PC-9 (cell line): ENCODE data around the gene TBC1D14. TPM values are rescaled to one million over a fixed set of nuclear protein-coding genes. Genes with fewer than 3 reads are reported as not detected.

Experiments used
- Bru-seq: library from RNA; stranded (reverse); fragments of 400-500 nt; gene quantifications from one replicate; lab custom pipeline; 2021; lab: Mats Ljungman, UMichigan
- BruChase-seq, 2 experiments: library from RNA; stranded (reverse); fragments of 400-500 nt; gene quantifications; one replicate each; lab custom pipeline; 2021; lab: Mats Ljungman, UMichigan
- BruUV-seq: library from RNA; stranded (reverse); fragments of 400-500 nt; replicated peaks from 2 replicates; lab custom pipeline; 2021; lab: Mats Ljungman, UMichigan
- CTCF ChIA-PET: fragments of 300-600 bp; sonication (Branson Sonifier 250); formaldehyde crosslinking; loops from one replicate; lab custom pipeline; 2022; ENCODE audit warnings: antibody characterized with exemption; lab: Charles Lee
- POLR2A ChIA-PET: fragments of 300-600 bp; sonication (Branson Sonifier 250); formaldehyde crosslinking; loops from one replicate; lab custom pipeline; 2022; ENCODE audit warnings: antibody characterized with exemption; ENCODE audit not compliant: unreplicated experiment; lab: Charles Lee
- DNase-seq, 2 experiments: peaks; one replicate each; pipeline versions ENCODE4 v3.0.0 to v3.0.0-alpha.2; 2015 to 2022; ENCODE audit warnings: mixed read lengths in 1 of 2
- H2AFZ ChIP-seq: fragments of 200-600 bp; sonication (generic); 2 replicates; pipeline ENCODE4 v1.8.1; 2017; ENCODE audit warnings: antibody characterized with exemption
- H3F3A ChIP-seq: fragments of 200-600 bp; sonication (generic); 2 replicates; pipeline ENCODE4 v1.8.1; 2017; ENCODE audit warnings: antibody characterized with exemption, mild to moderate bottlenecking, low read depth; ENCODE audit not compliant: insufficient read depth
- H3K27ac ChIP-seq: fragments of 200-600 bp; sonication (generic); 2 replicates; pipeline ENCODE4 v1.6.1; 2016; ENCODE audit warnings: mixed run types
- H3K27me3 ChIP-seq: fragments of 200-600 bp; sonication (generic); 2 replicates; pipeline ENCODE4 v1.6.1; 2016; ENCODE audit warnings: low read depth, mixed run types; ENCODE audit not compliant: insufficient read depth
- H3K36me3 ChIP-seq: fragments of 200-600 bp; sonication (generic); 2 replicates; pipeline ENCODE4 v1.6.1; 2016; ENCODE audit warnings: low read depth, mixed run types
- H3K4me1 ChIP-seq: fragments of 200-600 bp; sonication (generic); replicated peaks from 2 replicates; pipeline ENCODE4 v1.6.1; 2016; ENCODE audit warnings: mixed run types; ENCODE audit not compliant: insufficient read depth
- H3K4me2 ChIP-seq: fragments of 200-600 bp; sonication (generic); 2 replicates; pipeline ENCODE4 v1.6.1; 2017; ENCODE audit warnings: mixed run types
- H3K4me3 ChIP-seq: fragments of 200-600 bp; sonication (generic); 2 replicates; pipeline ENCODE4 v1.6.1; 2016; ENCODE audit warnings: mixed run types
- H3K79me2 ChIP-seq: fragments of 200-600 bp; sonication (generic); 2 replicates; pipeline ENCODE4 v1.6.1; 2017; ENCODE audit warnings: low read depth, mixed run types
- H3K9me2 ChIP-seq: fragments of 200-600 bp; sonication (generic); 2 replicates; pipeline ENCODE4 v1.8.1; 2017; ENCODE audit warnings: mild to moderate bottlenecking; ENCODE audit not compliant: insufficient read depth
- H3K9me3 ChIP-seq: fragments of 200-600 bp; sonication (generic); 2 replicates; pipeline ENCODE4 v1.8.1; 2016; ENCODE audit warnings: low read depth; ENCODE audit not compliant: insufficient read depth
- H4K20me1 ChIP-seq: fragments of 200-600 bp; sonication (generic); 2 replicates; pipeline ENCODE4 v1.8.1; 2017; ENCODE audit not compliant: insufficient read depth
- EZH2 ChIP-seq: fragments of 200-600 bp; sonication (generic); IDR thresholded peaks from 2 replicates; pipeline ENCODE4 v1.8.0; 2017; ENCODE audit warnings: antibody characterized with exemption, low read depth
- intact Hi-C: fragments of 100-400 bp; cut with micrococcal nuclease; formaldehyde crosslinking; loops from one replicate; pipeline ENCODE4 v1.10.0; 2022; ENCODE audit not compliant: unreplicated experiment
- long read RNA-seq: library from polyadenylated mRNA; stranded (forward); transcript quantifications from one replicate; pipeline ENCODE4 v2.0.0, GENCODE V29; 2022
- total RNA-seq: library from RNA; stranded (reverse); gene quantifications from 2 replicates; pipeline ENCODE4 v1.2.3, GENCODE V29; 2021
- TF ChIP-seq, protein P1 (sequence below): fragments of 200-600 bp; sonication (generic); conservative IDR thresholded peaks from 2 replicates; pipeline ENCODE4 v1.6.1; 2017; ENCODE audit warnings: mixed run types, antibody characterized with exemption, mild to moderate bottlenecking, moderate library complexity

The TBC1D14 gene, protein sequence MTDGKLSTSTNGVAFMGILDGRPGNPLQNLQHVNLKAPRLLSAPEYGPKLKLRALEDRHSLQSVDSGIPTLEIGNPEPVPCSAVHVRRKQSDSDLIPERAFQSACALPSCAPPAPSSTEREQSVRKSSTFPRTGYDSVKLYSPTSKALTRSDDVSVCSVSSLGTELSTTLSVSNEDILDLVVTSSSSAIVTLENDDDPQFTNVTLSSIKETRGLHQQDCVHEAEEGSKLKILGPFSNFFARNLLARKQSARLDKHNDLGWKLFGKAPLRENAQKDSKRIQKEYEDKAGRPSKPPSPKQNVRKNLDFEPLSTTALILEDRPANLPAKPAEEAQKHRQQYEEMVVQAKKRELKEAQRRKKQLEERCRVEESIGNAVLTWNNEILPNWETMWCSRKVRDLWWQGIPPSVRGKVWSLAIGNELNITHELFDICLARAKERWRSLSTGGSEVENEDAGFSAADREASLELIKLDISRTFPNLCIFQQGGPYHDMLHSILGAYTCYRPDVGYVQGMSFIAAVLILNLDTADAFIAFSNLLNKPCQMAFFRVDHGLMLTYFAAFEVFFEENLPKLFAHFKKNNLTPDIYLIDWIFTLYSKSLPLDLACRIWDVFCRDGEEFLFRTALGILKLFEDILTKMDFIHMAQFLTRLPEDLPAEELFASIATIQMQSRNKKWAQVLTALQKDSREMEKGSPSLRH
- total RNA-seq (41.6 and 46.2 TPM in 2 replicates), Bru-seq, nascent RNA (percentile 72 among the genes with signal in this experiment), BruChase-seq, experiment 1, labeled RNA remaining after a 2-hour chase (percentile 66 among the genes with signal in this experiment), BruChase-seq, experiment 2, labeled RNA remaining after a 6-hour chase (percentile 77 among the genes with signal in this experiment)
- long read RNA-seq, full-length matches to known transcripts, result 17 of 31 reads
- long read RNA-seq, partial matches to known transcripts, result 10 of 31 reads
- long read RNA-seq, other reads (novel, unspliced or antisense), result 4 of 31 reads

DNA sequence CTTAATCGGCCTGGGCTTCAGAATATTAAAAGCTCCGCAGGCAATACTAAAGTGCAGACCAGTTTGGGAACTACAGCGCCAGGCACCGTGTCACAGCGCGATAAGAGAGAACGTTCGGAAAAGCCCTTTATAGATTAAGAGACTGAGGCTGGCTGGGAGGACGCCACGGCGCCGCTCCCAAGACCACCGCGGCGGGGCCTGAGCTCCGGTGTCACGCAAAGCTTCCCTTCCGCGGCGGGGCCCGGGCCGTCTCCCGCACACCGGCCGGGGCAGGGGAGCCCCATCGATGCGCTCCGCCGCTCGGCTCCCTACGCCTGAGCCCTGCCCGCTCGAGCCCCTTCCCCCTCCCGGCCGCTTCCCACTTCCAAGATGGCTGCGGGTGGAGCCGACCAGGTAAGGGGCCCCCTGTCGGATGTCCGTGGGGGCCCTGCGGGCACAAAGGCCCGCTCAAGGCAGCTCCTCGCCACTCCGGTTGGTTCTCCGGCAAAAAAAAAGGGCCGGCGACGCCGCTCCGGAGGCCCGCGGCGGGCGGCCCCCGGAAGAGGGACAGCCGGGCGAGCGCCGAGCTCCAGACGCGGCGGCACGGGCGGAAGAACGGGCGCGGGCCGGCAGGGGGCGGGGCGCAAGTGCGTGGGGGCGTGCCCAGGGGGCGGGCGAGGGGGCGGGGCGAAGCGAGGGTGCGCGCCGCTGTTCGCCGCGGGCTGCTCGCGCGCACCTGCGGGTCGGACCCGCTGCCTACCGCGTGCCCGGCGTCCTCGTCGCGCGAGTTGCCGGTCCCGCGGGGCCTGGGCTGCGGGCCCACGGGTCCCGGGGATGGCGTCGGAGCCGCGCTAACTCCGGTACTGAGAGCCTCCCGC, at the start of gene TBC1D14:
Gene TBC1D14 (plus strand): TSS at position 714 of the 857 bp plus-strand sequence. CDS start 13,564 bp downstream, outside the sequence.
- intact Hi-C loops, result loop anchor here (1.0 to 2.0 kb wide), 4 partner anchors 45 to 161 kb away; partner anchors contain the start of gene TADA2B
- Histone ChIP-seq H3K4me2 (peak within 1 kb of the TSS; percentile 98), H2AFZ (peak within 1 kb of the TSS; percentile 72), H3K36me3 (no peaks in the 10 kb centered on the region), H3K27ac (peak within 1 kb of the TSS; percentile 82), H3K79me2 (peaks cover 20% of the 10 kb centered on the region), H3F3A (no peaks in the 10 kb centered on the region), H3K4me1 (peaks cover 14% of the 10 kb centered on the region; the same call in 1 of the 2 replicates), H3K9me2 (no peaks in the 10 kb centered on the region), H3K27me3 (no peaks in the 10 kb centered on the region), H4K20me1 (no peaks in the 10 kb centered on the region), H3K9me3 (no peaks in the 10 kb centered on the region), H3K4me3 (peak within 1 kb of the TSS; percentile 78)
- CTCF ChIA-PET, result interaction anchor here (0.6 to 1.0 kb wide), 5 partner anchors 45 to 911 kb away, joined by 3 to 6 read pairs (median 4); a partner anchor contains a TSS
- POLR2A ChIA-PET, result interaction anchor here (0.6 to 0.7 kb wide), 5 partner anchors 26 to 906 kb away, joined by 3 to 10 read pairs (median 4); no protein-coding TSS in a partner anchor
- TF ChIP-seq, protein P1, sequence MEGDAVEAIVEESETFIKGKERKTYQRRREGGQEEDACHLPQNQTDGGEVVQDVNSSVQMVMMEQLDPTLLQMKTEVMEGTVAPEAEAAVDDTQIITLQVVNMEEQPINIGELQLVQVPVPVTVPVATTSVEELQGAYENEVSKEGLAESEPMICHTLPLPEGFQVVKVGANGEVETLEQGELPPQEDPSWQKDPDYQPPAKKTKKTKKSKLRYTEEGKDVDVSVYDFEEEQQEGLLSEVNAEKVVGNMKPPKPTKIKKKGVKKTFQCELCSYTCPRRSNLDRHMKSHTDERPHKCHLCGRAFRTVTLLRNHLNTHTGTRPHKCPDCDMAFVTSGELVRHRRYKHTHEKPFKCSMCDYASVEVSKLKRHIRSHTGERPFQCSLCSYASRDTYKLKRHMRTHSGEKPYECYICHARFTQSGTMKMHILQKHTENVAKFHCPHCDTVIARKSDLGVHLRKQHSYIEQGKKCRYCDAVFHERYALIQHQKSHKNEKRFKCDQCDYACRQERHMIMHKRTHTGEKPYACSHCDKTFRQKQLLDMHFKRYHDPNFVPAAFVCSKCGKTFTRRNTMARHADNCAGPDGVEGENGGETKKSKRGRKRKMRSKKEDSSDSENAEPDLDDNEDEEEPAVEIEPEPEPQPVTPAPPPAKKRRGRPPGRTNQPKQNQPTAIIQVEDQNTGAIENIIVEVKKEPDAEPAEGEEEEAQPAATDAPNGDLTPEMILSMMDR, result no peak; the same call in 1 of the 2 replicates
- no peak for TF ChIP-seq EZH2
- DNase-seq, result peak; percentile 67 to 83
- BruUV-seq, result no TSS peak

DNA sequence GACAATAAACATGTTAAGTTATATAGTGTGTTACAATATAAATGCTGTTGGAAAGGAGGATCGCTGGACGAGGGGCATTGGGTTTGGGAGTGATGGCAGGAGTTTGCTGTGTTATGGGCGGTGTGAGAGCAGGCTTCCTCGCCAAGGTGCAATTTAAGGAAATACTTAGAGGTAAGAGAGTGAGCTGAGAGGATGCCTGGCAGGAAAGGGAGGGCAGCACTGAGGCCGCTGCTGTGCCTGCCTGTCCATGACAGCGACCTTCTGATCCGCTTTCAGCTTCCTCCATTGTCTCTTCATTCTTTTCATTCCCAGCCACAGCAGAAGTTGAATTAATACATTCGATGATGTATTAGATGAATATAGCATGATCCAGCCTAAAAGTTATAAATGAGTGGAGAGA, 41.2 kb upstream of the TBC1D14 start:
- Histone ChIP-seq H3K4me3 (no peak overlapping the region), H3K36me3 (no peaks in the 10 kb centered on the region; the same call in 1 of the 2 replicates), H3K9me2 (no peaks in the 10 kb centered on the region), H3K79me2 (no peaks in the 10 kb centered on the region), H3F3A (peaks cover 3% of the 10 kb centered on the region; the same call in 1 of the 2 replicates), H2AFZ (no peak overlapping the region), H3K27ac (no peak overlapping the region), H3K27me3 (no peaks in the 10 kb centered on the region), H3K9me3 (no peaks in the 10 kb centered on the region), H4K20me1 (peaks cover 4% of the 10 kb centered on the region), H3K4me1 (no peaks in the 10 kb centered on the region), H3K4me2 (no peak overlapping the region)
- ChIA-PET CTCF (no interaction called here), POLR2A (no interaction called here)
- no peak for TF ChIP-seq EZH2
- TF ChIP-seq, protein P1, result no peak
- DNase-seq, result no peak
- BruUV-seq, result no TSS peak
- intact Hi-C loops, result no loop called here
